ENCODE measurements around the gene CNOT1. TPM values are rescaled to one million over a fixed set of nuclear protein-coding genes. Genes with fewer than 3 reads are reported as not detected.

The CNOT1 gene
- total and polyA plus RNA-seq, 2 of the 4 experiments (the other 2 are of a cell fraction) = 85.5 to 357 TPM

DNA sequence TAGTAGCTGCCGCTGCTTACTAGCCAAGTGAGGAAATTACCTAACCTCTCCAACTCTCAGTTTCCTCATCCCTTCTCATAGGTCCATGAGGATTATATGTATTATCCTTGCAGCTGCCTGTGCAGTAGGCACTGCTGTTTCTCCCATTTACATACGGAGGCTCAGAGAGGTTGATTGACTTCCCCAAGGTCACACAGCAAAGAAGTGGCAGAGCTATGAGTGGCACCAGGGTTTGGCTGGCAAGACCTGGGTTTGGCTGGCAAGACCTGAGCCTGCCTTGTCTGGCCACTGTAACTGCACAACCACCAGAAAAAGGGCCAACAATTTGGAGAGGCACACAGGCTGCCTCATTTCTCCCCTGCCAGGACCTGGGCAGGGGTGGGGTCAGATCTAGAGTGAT is 132.2 kb downstream of the CNOT1 start:
- Histone ChIP-seq H3K23ac (ENCODE audit: low read depth, low read length) (no peak overlapping the region), H3K9ac (ENCODE audit: low read depth, low read length) (no peak overlapping the region), H4K91ac (ENCODE audit: insufficient read depth, low read depth, low read length) (no peak overlapping the region), H3K9me3 (ENCODE audit: control insufficient read depth, insufficient read depth, low read length) (no peaks in the 10 kb centered on the region), H2AK9ac (replicated peaks; ENCODE audit: low read depth, low read length, poor library complexity) (no peak overlapping the region), H2AFZ (replicated peaks; ENCODE audit: low read length, poor library complexity) (no peak overlapping the region), H3K79me1 (ENCODE audit: low read depth in 1 of 2, low read length in 2 of 2) (0 out of 4 replicates have a peak, but pooled peaks cover 0 to 7% of the 10 kb centered on the region in 2 experiments), H4K5ac (ENCODE audit: low read depth, low read length) (no peak overlapping the region), H3K4me1 (ENCODE audit: control insufficient read depth, insufficient read depth, low read length) (peaks cover 13% of the 10 kb centered on the region; the same call in 1 of the 2 replicates), H3K56ac (ENCODE audit: extremely low read depth, insufficient read depth, low read length) (no peak overlapping the region), H3K4ac (ENCODE audit: low read depth, low read length) (no peak overlapping the region), H2BK120ac (ENCODE audit: low read depth, low read length) (no peak overlapping the region), H3K27me3 (ENCODE audit: control insufficient read depth, insufficient read depth, low read length) (peaks cover 3% of the 10 kb centered on the region; the same call in 1 of the 2 replicates), H2AK5ac (ENCODE audit: low read depth, low read length) (no peak overlapping the region), H2BK5ac (ENCODE audit: low read depth, low read length, poor library complexity, severe bottlenecking) (no peak overlapping the region), H3K27ac (ENCODE audit: insufficient read depth, low read length) (no peak overlapping the region), H3K36me3 (ENCODE audit: control insufficient read depth, insufficient read depth, low read length) (no peaks in the 10 kb centered on the region), H2BK20ac (ENCODE audit: low read depth, low read length) (no peak overlapping the region), H3K9me1 (ENCODE audit: insufficient read depth, low read length) (peaks cover 4% of the 10 kb centered on the region; the same call in 1 of the 2 replicates), H3K18ac (ENCODE audit: low read depth, low read length) (no peak overlapping the region), H4K20me1 (ENCODE audit: insufficient read depth, low read length) (no peaks in the 10 kb centered on the region), H3K14ac (replicated peaks; ENCODE audit: low read depth, low read length) (no peak overlapping the region), H2BK15ac (ENCODE audit: low read depth, low read length) (no peak overlapping the region), H3K4me3 (ENCODE audit: insufficient read depth, low read depth, low read length) (no peak overlapping the region), H3K4me2 (ENCODE audit: low read depth, low read length) (no peak overlapping the region), H4K8ac (ENCODE audit: low read depth in 2 of 2, low read length in 2 of 2) (no peak overlapping the region)
- DNase-seq (no peak), ATAC-seq (ENCODE audit: low read depth) (no peak)
- ChIA-PET POLR2A (ENCODE audit: unreplicated experiment) (no interaction called here), CTCF (interaction anchor here (0.6 kb wide), 1 partner anchor 634 kb away, joined by 4 read pairs; no protein-coding TSS in a partner anchor)
- dilution Hi-C loops (cut with HindIII; ENCODE audit: low sequenced_read_pairs, unreplicated experiment) (no loop called here), in situ Hi-C loops (cut with MboI; ENCODE audit: low sequenced_read_pairs) (no loop called here), intact Hi-C loops (cut with micrococcal nuclease) (no loop called here)
- TF ChIP-seq FOS (IDR thresholded peaks at IDR 0.05; ENCODE audit: low read depth, low read length) (no peak), RAD21 (IDR thresholded peaks at IDR 0.05; ENCODE audit: low read length) (no peak), SMC3 (IDR thresholded peaks at IDR 0.05; ENCODE audit: low read depth, low read length) (no peak), CEBPB (IDR thresholded peaks at IDR 0.05; ENCODE audit: low read depth, low read length) (no peak), MAZ (IDR thresholded peaks at IDR 0.05; ENCODE audit: borderline replicate concordance, low read depth, low read length) (no peak), POLR2A (IDR thresholded peaks at IDR 0.05; ENCODE audit: low read depth, low read length) (no peak), MAFK (IDR thresholded peaks at IDR 0.05; ENCODE audit: low read depth, low read length) (no peak), CHD1 (IDR thresholded peaks at IDR 0.05; ENCODE audit: low read depth, low read length) (no peak), RFX5 (IDR thresholded peaks at IDR 0.05; ENCODE audit: low read depth, low read length) (no peak), NFE2L2 (IDR thresholded peaks at IDR 0.05; ENCODE audit: low read depth, low read length) (no peak), RCOR1 (IDR thresholded peaks at IDR 0.05; ENCODE audit: insufficient replicate concordance, low read length) (no peak), MXI1 (IDR thresholded peaks at IDR 0.05; ENCODE audit: borderline replicate concordance, low read depth, low read length) (no peak), BHLHE40 (IDR thresholded peaks at IDR 0.05; ENCODE audit: low read depth, low read length) (no peak)
- TF ChIP-seq, protein P1, sequence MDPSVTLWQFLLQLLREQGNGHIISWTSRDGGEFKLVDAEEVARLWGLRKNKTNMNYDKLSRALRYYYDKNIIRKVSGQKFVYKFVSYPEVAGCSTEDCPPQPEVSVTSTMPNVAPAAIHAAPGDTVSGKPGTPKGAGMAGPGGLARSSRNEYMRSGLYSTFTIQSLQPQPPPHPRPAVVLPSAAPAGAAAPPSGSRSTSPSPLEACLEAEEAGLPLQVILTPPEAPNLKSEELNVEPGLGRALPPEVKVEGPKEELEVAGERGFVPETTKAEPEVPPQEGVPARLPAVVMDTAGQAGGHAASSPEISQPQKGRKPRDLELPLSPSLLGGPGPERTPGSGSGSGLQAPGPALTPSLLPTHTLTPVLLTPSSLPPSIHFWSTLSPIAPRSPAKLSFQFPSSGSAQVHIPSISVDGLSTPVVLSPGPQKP (IDR thresholded peaks at IDR 0.05; ENCODE audit: borderline replicate concordance, low read depth, low read length) = no peak
- TF ChIP-seq, protein P2, sequence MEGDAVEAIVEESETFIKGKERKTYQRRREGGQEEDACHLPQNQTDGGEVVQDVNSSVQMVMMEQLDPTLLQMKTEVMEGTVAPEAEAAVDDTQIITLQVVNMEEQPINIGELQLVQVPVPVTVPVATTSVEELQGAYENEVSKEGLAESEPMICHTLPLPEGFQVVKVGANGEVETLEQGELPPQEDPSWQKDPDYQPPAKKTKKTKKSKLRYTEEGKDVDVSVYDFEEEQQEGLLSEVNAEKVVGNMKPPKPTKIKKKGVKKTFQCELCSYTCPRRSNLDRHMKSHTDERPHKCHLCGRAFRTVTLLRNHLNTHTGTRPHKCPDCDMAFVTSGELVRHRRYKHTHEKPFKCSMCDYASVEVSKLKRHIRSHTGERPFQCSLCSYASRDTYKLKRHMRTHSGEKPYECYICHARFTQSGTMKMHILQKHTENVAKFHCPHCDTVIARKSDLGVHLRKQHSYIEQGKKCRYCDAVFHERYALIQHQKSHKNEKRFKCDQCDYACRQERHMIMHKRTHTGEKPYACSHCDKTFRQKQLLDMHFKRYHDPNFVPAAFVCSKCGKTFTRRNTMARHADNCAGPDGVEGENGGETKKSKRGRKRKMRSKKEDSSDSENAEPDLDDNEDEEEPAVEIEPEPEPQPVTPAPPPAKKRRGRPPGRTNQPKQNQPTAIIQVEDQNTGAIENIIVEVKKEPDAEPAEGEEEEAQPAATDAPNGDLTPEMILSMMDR (conservative IDR thresholded peaks at IDR 0.05; ENCODE audit: low read depth, low read length) = no peak
- TF ChIP-seq, protein P3, sequence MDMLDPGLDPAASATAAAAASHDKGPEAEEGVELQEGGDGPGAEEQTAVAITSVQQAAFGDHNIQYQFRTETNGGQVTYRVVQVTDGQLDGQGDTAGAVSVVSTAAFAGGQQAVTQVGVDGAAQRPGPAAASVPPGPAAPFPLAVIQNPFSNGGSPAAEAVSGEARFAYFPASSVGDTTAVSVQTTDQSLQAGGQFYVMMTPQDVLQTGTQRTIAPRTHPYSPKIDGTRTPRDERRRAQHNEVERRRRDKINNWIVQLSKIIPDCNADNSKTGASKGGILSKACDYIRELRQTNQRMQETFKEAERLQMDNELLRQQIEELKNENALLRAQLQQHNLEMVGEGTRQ (IDR thresholded peaks at IDR 0.05; ENCODE audit: low read depth, low read length) = no peak
- BruUV-seq (replicated peaks) = no TSS peak
- WGBS, 2 experiments (ENCODE audit: extremely low coverage in 2 of 2, insufficient read length in 1 of 2) = 71% methylated on average over 1 of the region's 2 CpGs; no CpG with 5 or more reads in 1 of the 2 experiments

Measured in IMR-90 (cell line).